ENCODE results near the gene ARPC5L.

Gene ARPC5L

DNA sequence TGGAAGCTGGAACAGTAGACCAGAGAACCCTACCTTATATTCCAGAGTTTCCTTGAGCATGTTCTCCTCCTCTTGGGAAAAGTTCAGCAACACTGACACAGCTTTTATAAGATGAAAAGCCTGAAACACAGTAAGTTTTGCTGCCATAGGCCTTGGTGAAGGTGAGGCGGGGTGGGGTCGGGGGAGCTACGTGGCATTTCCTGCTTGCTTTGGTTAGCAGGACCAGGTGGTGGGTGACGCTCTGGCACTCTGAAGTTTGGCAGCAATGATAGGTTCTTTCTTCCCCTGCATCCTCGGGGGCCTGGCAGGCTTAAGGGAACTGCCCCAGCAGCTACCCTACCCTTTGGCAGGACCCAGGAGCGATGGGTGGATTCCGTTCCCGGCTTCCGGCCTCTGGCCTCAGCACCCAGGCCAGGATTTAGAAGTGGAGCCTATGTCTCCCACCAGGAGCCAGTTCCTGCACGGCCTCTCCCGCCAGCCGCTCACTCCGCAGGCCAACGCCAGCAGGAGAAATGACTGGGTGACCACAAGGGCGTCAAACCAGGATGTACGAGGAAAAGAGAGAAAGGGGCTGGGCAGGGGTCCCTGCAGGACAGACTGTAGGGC lies 19.3 kb downstream of the ARPC5L start:
- no peak for DNase-seq (ENCODE audit: low read depth)
- TF ChIP-seq, protein P1, sequence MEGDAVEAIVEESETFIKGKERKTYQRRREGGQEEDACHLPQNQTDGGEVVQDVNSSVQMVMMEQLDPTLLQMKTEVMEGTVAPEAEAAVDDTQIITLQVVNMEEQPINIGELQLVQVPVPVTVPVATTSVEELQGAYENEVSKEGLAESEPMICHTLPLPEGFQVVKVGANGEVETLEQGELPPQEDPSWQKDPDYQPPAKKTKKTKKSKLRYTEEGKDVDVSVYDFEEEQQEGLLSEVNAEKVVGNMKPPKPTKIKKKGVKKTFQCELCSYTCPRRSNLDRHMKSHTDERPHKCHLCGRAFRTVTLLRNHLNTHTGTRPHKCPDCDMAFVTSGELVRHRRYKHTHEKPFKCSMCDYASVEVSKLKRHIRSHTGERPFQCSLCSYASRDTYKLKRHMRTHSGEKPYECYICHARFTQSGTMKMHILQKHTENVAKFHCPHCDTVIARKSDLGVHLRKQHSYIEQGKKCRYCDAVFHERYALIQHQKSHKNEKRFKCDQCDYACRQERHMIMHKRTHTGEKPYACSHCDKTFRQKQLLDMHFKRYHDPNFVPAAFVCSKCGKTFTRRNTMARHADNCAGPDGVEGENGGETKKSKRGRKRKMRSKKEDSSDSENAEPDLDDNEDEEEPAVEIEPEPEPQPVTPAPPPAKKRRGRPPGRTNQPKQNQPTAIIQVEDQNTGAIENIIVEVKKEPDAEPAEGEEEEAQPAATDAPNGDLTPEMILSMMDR (IDR thresholded peaks at IDR 0.05; ENCODE audit: control insufficient read depth, insufficient read depth, low read depth, low read length, missing control alignments), result no peak
- no peak overlapping the region for H3K4me3 ChIP-seq (ENCODE audit: control insufficient read depth, low read depth, low read length)

DNA sequence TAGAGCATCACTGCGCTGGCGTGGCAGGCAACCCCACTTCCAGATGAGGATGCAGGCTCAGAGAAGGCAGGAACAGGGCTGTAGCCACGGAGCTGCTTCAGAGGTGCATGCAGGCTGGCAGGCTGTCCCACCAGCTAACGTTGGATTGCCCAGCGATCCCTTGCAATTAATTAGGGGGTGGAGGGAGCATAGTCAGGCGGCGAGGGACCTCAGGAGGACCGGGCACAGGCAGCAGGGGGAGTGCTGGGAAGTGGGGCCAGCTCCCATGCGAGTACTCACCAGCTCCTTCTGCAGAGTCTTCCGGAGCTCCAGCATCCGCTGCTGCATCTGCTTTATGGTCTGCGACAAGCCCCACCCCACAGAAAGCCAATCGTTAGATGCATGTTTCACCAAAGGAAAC lies 20.3 kb downstream of the ARPC5L start:
- H3K4me3 ChIP-seq (ENCODE audit: control insufficient read depth, low read depth, low read length), result no peak overlapping the region
- TF ChIP-seq, protein P1 (IDR thresholded peaks at IDR 0.05; ENCODE audit: control insufficient read depth, insufficient read depth, low read depth, low read length, missing control alignments), result no peak
- no peak for DNase-seq (ENCODE audit: low read depth)

GRCh38 chr9:124884376-124884775 lies 22.4 kb downstream of the ARPC5L start:
- H3K4me3 ChIP-seq (ENCODE audit: control insufficient read depth, low read depth, low read length), result no peak overlapping the region
- no peak for DNase-seq (ENCODE audit: low read depth)
- TF ChIP-seq, protein P1 (IDR thresholded peaks at IDR 0.05; ENCODE audit: control insufficient read depth, insufficient read depth, low read depth, low read length, missing control alignments), result no peak

- TF ChIP-seq, protein P1 (IDR thresholded peaks at IDR 0.05; ENCODE audit: control insufficient read depth, insufficient read depth, low read depth, low read length, missing control alignments), result no peak
- H3K4me3 ChIP-seq (ENCODE audit: control insufficient read depth, low read depth, low read length), result no peak overlapping the region
- DNase-seq (ENCODE audit: low read depth), result no peak
Observed at GRCh38 chr9:124885551-124885950, 23.6 kb downstream of the ARPC5L start.

- TF ChIP-seq, protein P1 (IDR thresholded peaks at IDR 0.05; ENCODE audit: control insufficient read depth, insufficient read depth, low read depth, low read length, missing control alignments), result no peak
- no peak overlapping the region for H3K4me3 ChIP-seq (ENCODE audit: control insufficient read depth, low read depth, low read length)
- DNase-seq (ENCODE audit: low read depth), result no peak
Observed at GRCh38 chr9:124886461-124886860, 24.5 kb downstream of the ARPC5L start.

- no peak for DNase-seq (ENCODE audit: low read depth)
- TF ChIP-seq, protein P1 (IDR thresholded peaks at IDR 0.05; ENCODE audit: control insufficient read depth, insufficient read depth, low read depth, low read length, missing control alignments), result no peak
- no peak overlapping the region for H3K4me3 ChIP-seq (ENCODE audit: control insufficient read depth, low read depth, low read length)
Observed at GRCh38 chr9:124886866-124887492, 25.0 kb downstream of the ARPC5L start.

All from AG09309 (cell line).